ENCODE data around the gene CDKN2A. TPM values are rescaled to one million over a fixed set of nuclear protein-coding genes. Genes with fewer than 3 reads are reported as not detected.

Gene CDKN2A
- total RNA-seq, 1 experiment from 2014 or later = 0.57 TPM

- TF ChIP-seq ZNF532 (CRISPR knock-in tag; IDR thresholded peaks at IDR 0.05; ENCODE audit: borderline replicate concordance) (no peak), NFE2L1 (CRISPR knock-in tag; IDR thresholded peaks at IDR 0.05) (no peak), NR2C2 (CRISPR knock-in tag; IDR thresholded peaks at IDR 0.05) (no peak)
Observed at GRCh38 chr9:21969011-21969940, 24.9 kb downstream of the CDKN2A start (continued).

- DNase-seq (ENCODE audit: low spot score) (peak; percentile 32), ATAC-seq (peak; percentile 5)
- Mint-ChIP-seq H3K27me3 (ENCODE audit: low read depth) (peaks cover 100% of the 10 kb centered on the region), H3K9me3 (no peaks in the 10 kb centered on the region), H3K4me1 (peaks cover 60% of the 10 kb centered on the region), H3K36me3 (no peaks in the 10 kb centered on the region), H3K27ac (no peak overlapping the region), H3K4me3 (peak overlapping the region; percentile 45)
- ChIA-PET POLR2A (no interaction called here), CTCF (interaction anchor here (1.1 to 4.8 kb wide), 4 partner anchors 21 to 155 kb away, joined by 3 to 60 read pairs (median 7); partner anchors contain the start of gene CDKN2B)
- TF ChIP-seq ZBTB43 (CRISPR knock-in tag; IDR thresholded peaks at IDR 0.05) (no peak), ZNF416 (CRISPR knock-in tag; IDR thresholded peaks at IDR 0.05) (no peak), FOXK1 (CRISPR knock-in tag; IDR thresholded peaks at IDR 0.05) (no peak), MXD4 (CRISPR knock-in tag; IDR thresholded peaks at IDR 0.05; ENCODE audit: borderline replicate concordance) (no peak), PREB (CRISPR knock-in tag; IDR thresholded peaks at IDR 0.05; ENCODE audit: borderline replicate concordance) (no peak), MAX (CRISPR knock-in tag; IDR thresholded peaks at IDR 0.05) (no peak), FOXP4 (CRISPR knock-in tag; IDR thresholded peaks at IDR 0.05) (no peak), GABPB1 (CRISPR knock-in tag; IDR thresholded peaks at IDR 0.05) (no peak), JAZF1 (CRISPR knock-in tag; IDR thresholded peaks at IDR 0.05) (no peak), PRRX2 (CRISPR knock-in tag; IDR thresholded peaks at IDR 0.05) (no peak)
- TF ChIP-seq, protein P1, sequence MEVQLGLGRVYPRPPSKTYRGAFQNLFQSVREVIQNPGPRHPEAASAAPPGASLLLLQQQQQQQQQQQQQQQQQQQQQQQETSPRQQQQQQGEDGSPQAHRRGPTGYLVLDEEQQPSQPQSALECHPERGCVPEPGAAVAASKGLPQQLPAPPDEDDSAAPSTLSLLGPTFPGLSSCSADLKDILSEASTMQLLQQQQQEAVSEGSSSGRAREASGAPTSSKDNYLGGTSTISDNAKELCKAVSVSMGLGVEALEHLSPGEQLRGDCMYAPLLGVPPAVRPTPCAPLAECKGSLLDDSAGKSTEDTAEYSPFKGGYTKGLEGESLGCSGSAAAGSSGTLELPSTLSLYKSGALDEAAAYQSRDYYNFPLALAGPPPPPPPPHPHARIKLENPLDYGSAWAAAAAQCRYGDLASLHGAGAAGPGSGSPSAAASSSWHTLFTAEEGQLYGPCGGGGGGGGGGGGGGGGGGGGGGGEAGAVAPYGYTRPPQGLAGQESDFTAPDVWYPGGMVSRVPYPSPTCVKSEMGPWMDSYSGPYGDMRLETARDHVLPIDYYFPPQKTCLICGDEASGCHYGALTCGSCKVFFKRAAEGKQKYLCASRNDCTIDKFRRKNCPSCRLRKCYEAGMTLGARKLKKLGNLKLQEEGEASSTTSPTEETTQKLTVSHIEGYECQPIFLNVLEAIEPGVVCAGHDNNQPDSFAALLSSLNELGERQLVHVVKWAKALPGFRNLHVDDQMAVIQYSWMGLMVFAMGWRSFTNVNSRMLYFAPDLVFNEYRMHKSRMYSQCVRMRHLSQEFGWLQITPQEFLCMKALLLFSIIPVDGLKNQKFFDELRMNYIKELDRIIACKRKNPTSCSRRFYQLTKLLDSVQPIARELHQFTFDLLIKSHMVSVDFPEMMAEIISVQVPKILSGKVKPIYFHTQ (CRISPR knock-in tag; IDR thresholded peaks at IDR 0.05) = no peak
- TF ChIP-seq, protein P2, sequence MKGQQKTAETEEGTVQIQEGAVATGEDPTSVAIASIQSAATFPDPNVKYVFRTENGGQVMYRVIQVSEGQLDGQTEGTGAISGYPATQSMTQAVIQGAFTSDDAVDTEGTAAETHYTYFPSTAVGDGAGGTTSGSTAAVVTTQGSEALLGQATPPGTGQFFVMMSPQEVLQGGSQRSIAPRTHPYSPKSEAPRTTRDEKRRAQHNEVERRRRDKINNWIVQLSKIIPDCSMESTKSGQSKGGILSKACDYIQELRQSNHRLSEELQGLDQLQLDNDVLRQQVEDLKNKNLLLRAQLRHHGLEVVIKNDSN (CRISPR knock-in tag; IDR thresholded peaks at IDR 0.05) = no peak
- TF ChIP-seq, protein P3, sequence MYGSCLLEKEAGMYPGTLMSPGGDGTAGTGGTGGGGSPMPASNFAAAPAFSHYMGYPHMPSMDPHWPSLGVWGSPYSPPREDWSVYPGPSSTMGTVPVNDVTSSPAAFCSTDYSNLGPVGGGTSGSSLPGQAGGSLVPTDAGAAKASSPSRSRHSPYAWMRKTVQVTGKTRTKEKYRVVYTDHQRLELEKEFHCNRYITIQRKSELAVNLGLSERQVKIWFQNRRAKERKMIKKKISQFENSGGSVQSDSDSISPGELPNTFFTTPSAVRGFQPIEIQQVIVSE (CRISPR knock-in tag; IDR thresholded peaks at IDR 0.05; ENCODE audit: borderline replicate concordance) = no peak
Observed at GRCh38 chr9:21968331-21969010, 25.7 kb downstream of the CDKN2A start.

Measured in WTC11 (cell line).